Vagina (tissue), 2 donors: Measurements from ENCODE around the gene LY6G5B.

Experiments
- CTCF ChIP-seq, 3 experiments: fragments of 450-650 bp in 2 of 3; fragments of 200-600 bp in 1 of 3; sonication (generic) in 1 of 3; IDR thresholded peaks; one replicate each; pipeline ENCODE4 v1.5.1; 2017 to 2019; ENCODE audit warnings: antibody characterized with exemption in 3 of 3, mild to moderate bottlenecking in 2 of 3, moderate library complexity in 2 of 3
- POLR2AphosphoS5 ChIP-seq, 2 donors: sonication (generic); formaldehyde crosslinking; IDR thresholded peaks; one replicate each; pipeline ENCODE4 v1.9.0; 2017; ENCODE audit warnings: antibody characterized with exemption in 2 of 2, mild to moderate bottlenecking in 2 of 2, low read depth in 1 of 2; ENCODE audit not compliant: insufficient read depth in 1 of 2

DNA sequence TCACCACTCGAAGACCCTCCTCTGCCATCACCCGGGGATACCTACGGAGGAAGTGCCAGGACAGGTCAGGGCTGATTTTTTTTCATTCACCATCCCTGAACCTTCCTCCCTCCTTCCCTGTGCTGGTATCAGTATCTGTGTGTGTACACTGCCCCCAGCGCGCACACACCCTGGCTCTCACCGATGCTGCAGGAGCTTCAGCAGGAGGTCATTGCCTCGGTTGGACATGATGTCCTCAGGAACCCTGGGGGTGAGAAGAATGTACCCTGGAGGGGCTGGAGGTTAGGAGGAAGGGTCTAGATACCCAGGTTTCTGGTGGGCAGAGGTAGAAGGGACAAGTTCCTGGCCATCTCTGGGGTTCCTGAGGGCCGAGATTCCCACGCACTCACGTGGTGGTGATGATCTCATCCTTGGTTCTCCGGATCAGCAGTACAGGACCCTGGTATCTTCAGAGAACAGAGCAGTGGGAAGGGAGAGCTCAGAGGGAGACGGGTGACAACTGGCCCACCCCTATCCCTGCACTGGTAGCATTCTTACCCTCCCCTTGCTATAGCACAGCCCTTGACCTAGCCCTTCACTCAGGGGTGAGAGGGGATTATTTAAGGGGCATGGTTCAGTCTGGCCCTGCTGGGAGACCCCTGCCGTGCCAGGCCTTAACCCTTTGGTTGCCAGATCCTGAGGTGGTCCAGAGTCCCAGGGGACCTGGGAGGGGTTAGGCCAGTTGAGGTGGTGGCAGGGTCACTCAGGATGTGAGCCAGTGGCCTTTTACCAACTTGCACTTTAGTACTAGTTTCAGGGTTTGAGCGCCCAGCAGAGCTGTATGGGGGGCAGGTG is 18.3 kb downstream of the LY6G5B start:
- no peak for TF ChIP-seq POLR2AphosphoS5 (IDR thresholded peaks at IDR 0.05; ENCODE audit: insufficient read depth in 1 of 2, low read depth in 1 of 2)
- TF ChIP-seq CTCF (IDR thresholded peaks at IDR 0.05), result no peak
